Measurements from ENCODE around the gene OTUD4.
"Not testable (repeated sequence)": the region's sequence is repeated elsewhere in the genome, so short reads cannot be mapped to it uniquely, and the experiment has no call there.

The OTUD4 gene, protein sequence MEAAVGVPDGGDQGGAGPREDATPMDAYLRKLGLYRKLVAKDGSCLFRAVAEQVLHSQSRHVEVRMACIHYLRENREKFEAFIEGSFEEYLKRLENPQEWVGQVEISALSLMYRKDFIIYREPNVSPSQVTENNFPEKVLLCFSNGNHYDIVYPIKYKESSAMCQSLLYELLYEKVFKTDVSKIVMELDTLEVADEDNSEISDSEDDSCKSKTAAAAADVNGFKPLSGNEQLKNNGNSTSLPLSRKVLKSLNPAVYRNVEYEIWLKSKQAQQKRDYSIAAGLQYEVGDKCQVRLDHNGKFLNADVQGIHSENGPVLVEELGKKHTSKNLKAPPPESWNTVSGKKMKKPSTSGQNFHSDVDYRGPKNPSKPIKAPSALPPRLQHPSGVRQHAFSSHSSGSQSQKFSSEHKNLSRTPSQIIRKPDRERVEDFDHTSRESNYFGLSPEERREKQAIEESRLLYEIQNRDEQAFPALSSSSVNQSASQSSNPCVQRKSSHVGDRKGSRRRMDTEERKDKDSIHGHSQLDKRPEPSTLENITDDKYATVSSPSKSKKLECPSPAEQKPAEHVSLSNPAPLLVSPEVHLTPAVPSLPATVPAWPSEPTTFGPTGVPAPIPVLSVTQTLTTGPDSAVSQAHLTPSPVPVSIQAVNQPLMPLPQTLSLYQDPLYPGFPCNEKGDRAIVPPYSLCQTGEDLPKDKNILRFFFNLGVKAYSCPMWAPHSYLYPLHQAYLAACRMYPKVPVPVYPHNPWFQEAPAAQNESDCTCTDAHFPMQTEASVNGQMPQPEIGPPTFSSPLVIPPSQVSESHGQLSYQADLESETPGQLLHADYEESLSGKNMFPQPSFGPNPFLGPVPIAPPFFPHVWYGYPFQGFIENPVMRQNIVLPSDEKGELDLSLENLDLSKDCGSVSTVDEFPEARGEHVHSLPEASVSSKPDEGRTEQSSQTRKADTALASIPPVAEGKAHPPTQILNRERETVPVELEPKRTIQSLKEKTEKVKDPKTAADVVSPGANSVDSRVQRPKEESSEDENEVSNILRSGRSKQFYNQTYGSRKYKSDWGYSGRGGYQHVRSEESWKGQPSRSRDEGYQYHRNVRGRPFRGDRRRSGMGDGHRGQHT

GRCh38 chr4:145180298-145181090 is at the start of gene OTUD4:
Gene OTUD4 (minus strand): TSS chr4:145180589. CDS start chr4:145179973, 616 bp downstream.
- FAIRE-seq: peak; percentile 53
- DNase-seq (ENCODE audit: low spot score): peak; percentile 92

- not testable (repeated sequence) for FAIRE-seq; DNase-seq (ENCODE audit: low spot score)
Observed at GRCh38 chr4:145223228-145223627, 42.8 kb upstream of the OTUD4 start.

GRCh38 chr4:145221529-145221928 is 41.1 kb upstream of the OTUD4 start:
- not testable (repeated sequence) for DNase-seq (ENCODE audit: low spot score); FAIRE-seq

DNA sequence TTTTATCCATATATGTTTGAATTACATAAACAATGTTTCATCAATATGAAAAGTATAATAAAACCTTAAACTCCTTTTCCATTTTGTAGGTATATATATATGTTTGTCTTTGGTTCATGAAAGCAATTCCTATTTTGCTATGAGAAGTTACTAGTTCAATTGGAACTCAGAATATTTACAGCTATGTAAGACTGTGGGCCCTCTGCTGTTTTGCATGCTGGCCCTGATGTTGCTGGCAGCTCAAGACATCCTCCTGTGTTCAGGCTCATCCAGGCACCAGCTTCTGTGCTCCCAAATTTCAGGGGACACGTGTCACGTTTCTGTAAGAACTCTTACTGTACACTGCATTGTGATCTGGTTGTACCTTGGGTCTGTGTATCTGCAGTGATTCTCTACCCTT is 38.7 kb upstream of the OTUD4 start:
- DNase-seq (ENCODE audit: low spot score) (no peak), FAIRE-seq (no peak)

DNA sequence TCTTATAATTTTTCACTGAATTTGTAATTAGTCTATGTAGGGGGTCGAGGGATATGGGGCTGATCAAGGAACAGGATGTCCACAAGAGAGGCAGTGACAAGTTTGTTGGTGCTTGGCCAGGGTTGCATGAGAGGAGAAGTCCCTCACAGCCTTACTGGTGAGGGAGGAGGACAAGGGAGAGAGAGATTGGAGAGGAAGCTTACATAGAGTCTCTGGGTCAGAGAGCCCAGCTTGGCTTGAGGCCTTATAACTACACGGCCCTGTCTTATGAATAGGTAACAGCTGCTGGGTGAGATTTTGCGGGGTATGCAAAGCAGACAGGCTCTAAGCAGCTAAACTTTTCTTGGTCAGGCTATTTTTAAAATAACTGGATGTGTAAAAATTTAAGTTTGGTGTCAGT is 37.9 kb upstream of the OTUD4 start:
- FAIRE-seq (no peak), DNase-seq (ENCODE audit: low spot score) (no peak)

- FAIRE-seq: no peak
- no peak for DNase-seq (ENCODE audit: low spot score)
Observed at GRCh38 chr4:145217349-145217748, 37.0 kb upstream of the OTUD4 start.

- FAIRE-seq (no peak), DNase-seq (ENCODE audit: low spot score) (peak; percentile 17)
Observed at GRCh38 chr4:145216535-145216934, 36.1 kb upstream of the OTUD4 start.

DNA sequence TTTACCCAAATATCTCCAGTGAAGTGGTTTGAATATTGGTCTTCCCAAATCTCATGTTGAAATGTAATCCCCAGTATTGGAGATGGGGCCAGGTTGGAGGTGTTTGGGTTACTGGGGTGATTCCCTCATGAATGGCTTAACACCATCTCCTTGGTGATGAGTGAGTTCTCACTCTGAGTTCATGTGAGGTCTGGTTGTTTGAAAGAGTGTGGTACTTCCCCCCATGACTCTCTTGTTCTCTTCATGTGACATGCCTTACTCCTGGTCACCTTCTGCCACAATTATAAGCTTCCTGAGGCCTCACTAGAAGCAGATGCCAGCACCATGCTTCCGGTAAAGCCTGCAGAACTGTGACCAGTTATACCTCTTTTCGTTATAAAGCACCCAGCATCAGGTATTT is 32.9 kb upstream of the OTUD4 start:
- DNase-seq (ENCODE audit: low spot score): no peak

DNA sequence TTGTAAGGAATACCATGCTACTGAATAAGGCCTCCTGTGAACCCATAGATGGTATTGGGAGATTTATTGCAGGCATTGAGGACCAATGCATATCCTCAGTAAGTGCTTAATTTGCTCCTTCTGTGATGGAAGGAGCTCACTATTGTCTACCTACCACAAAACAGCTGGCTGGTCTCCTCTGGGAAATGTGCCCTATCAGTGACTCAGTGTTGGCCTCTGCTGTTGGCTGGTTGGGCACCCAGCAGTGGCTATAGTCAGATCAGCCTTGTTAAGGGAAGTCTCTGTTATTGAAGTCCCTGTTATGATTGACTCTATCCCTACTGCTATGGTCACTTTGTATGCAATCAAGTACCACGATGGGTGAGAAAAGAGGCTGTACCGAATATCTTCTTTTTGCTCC is 27.5 kb upstream of the OTUD4 start:
- DNase-seq (ENCODE audit: low spot score): no peak
- no peak for FAIRE-seq

More for the DNA sequence above, 32.9 kb upstream of the OTUD4 start:
- FAIRE-seq: no peak

- no peak for FAIRE-seq
- no peak for DNase-seq (ENCODE audit: low spot score)
Observed at GRCh38 chr4:145203410-145203809, 23.0 kb upstream of the OTUD4 start.

GRCh38 chr4:145200366-145200765 is 20.0 kb upstream of the OTUD4 start:
- no peak for DNase-seq (ENCODE audit: low spot score)

DNA sequence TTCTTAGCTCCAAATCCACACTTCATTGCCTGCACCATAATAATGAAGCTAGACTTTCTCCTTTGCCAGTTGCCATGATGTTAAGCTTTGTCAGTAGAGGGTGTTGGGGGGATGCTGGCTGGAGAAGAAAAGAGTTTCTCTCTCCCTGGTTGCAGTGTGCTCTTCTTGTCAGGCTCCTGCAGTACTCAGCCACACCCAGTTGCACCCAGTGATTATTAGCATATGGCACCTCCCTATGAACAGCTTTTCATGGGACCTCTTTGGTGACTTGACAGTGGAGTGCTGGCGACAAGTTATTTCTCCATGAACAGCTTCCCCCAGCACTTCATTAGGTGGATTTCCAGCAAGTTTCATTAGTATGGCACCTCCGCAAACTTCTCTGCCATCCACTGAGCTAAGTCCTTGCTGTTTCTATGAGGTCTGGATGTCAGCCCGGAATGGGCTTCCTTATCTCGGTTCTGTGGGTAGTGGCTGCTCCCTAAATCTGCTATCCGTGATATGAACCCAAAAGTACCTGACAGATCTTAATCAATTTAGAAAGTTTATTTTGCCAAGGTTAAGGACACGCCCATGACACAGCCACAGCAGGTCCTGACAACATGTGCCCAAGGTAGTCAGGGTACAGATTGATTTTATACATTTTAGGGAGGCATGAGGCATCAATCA is 18.8 kb upstream of the OTUD4 start:
- DNase-seq (ENCODE audit: low spot score): no peak
- no peak for FAIRE-seq

More at GRCh38 chr4:145200366-145200765, 20.0 kb upstream of the OTUD4 start:
- FAIRE-seq: no peak

DNA sequence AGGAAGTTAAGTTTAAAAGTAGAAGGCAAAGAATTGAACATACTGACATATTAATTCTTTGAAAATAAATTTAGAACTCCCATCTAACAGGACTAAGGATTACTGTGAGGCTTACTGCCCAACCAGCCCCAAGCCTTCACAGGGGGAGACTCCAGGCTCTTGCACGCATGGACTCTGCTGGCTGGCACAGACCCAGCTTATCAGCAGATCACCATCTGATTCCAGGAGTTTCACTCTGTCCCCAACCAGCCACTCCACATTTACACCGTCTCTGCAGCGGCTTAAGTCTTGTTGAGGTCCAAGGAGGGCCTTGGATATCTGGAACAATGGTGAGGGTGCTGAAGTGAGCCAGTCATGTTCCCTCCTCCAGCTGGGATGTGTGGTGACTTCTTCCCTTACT is 16.4 kb upstream of the OTUD4 start:
- no peak for DNase-seq (ENCODE audit: low spot score)
- FAIRE-seq: no peak

DNA sequence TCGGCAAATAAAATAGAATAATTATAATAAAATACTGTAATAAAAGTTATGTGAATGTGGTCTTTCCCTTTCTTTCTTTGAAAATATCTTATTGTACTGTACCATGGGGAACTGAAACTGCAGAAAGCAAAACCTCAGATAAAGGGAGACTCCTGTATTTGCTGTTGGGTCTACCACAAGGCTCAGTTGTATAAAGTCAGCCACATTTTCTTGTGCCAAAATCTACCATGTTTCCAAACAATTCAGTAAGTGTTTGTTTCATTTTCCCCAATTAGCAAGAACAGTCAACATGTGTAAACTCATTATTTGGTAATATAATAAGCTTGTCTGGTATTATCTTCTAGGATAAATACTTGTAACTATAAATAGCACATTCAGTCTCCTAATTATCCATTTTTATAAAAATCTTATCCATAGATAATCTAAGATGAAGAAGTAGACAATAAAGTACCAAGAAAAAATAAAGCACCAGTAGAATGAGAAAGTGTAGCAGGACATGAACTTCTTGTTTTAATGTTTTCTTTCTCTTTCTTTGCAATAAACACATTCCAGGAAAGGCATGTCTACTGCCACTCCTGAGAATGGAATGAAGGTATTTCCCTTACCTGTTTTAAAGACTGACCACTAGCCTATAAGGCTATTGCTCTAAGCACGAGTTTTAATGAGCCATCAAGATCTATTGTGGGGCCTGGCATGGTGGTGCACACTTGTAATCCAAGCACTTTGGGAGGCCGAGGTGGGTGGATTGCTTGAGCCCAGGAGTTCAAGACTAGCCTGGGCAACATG is 15.0 kb upstream of the OTUD4 start:
- DNase-seq (ENCODE audit: low spot score): no peak
- FAIRE-seq: no peak

DNA sequence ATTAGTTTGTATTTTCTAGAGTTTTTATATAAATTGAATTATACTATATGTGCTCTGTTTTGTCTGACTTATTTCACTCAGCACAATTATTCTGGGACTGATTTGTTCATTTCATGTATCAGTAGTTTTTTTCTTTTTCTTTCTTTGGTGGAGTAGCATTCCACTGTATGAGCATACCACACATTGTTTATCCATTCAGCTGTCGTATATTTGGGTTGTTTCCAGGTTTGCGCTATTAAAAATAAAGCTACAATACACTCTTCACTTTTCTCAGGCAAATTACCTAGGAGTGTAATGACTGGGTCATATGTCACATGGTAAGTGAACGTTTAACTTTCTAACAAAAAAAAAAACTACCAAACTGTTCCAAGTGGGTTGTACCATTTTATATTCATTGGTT is 9.6 kb upstream of the OTUD4 start:
- FAIRE-seq (no peak), DNase-seq (ENCODE audit: low spot score) (no peak)

GRCh38 chr4:145186729-145187128 is 6.3 kb upstream of the OTUD4 start:
- FAIRE-seq: no peak
- DNase-seq (ENCODE audit: low spot score): no peak

DNA sequence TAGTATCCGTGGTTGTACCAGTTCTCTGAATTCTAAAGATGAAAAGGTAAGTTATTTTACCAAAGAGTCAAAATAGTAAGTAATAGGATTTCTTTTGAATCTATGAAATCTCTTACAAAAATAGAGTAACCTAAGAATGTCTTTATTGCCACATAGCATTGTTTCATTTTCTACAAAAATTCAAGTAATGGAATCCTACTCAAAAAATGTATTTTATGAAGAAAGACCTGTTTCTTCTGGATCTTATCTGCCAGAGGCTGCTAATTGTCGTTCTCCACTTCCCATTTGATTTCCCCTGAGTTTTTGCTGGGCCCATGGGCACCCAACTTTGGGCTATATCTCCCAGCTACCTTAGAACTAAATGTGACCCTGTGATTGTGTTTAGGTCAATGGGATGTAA is 3.2 kb upstream of the OTUD4 start:
- FAIRE-seq: no peak
- no peak for DNase-seq (ENCODE audit: low spot score)

DNA sequence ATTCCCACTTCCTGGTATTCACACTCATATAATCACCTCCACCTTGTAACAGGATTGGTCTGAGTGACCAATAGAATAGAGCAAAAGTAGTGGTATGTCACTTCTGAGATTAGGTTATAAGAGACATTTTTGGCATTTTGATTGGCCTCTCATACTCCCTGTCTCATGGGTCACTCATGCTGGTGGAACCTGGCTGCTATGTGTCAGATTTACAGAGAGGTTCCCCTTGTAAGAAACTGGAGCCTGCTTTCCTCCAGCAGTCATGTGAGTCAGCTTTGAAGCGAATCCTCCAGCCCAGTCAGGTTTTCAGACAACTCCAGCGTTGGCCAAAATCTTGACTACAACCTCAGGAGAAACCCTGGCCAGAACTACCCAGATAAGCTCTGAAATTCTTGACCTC is 2.6 kb upstream of the OTUD4 start:
- FAIRE-seq: no peak
- DNase-seq (ENCODE audit: low spot score): no peak

DNA sequence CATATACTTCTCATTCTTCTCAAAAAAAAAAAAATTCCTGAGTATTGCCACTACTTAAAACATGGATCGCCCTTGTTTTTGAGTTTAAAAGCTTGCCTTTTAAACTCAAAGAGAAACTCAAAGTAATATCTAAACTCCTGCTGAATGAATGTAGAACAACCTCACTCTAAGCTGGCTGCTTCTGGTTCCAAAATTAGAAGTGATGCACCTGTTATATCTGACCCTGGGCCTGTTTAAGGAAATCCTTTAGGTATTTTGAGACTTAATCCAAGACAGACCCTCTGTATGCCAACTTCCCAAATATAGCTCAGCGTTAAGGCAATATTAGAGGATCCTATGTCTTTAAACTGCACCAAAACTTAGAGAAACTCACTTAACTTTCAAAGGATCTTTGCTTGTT is 1.8 kb upstream of the OTUD4 start:
- FAIRE-seq (no peak), DNase-seq (ENCODE audit: low spot score) (no peak)

DNA sequence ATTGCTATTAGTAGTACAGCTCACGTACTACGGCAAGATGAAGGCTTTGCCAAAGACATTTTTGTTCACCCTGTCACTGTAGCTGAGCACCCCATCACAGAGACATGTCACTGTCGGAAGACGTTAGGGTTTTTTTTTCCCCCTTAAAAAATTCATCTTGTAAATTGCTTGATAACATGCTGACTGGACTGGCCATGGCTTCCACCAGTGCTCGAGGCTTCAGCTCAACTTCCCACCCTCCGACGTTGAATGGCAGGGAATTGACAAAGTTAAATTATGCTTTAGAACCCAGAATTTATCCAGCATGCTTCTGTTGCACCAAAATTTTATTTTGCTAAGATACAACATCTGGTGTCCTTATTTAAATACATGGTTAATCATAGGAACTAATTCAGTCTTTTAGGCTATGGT is 707 bp upstream of the OTUD4 start:
- DNase-seq (ENCODE audit: low spot score) (no peak), FAIRE-seq (no peak)
